H1 (cell line): ENCODE results near the gene PAX5. TPM values are rescaled to one million over a fixed set of nuclear protein-coding genes. Genes with fewer than 3 reads are reported as not detected.

Source experiments
- CTCF ChIA-PET: fragments of 300-600 bp; sonication (Branson Sonifier 250); formaldehyde crosslinking; loops from one replicate; lab custom pipeline; 2021; ENCODE audit not compliant: partially characterized antibody; lab: Charles Lee
- POLR2A ChIA-PET: fragments of 300-600 bp; sonication (Branson Sonifier 250); formaldehyde crosslinking; loops from one replicate; lab custom pipeline; 2021; ENCODE audit warnings: inconsistent platforms; ENCODE audit not compliant: partially characterized antibody; lab: Charles Lee
- DNase-seq, 2 experiments: peaks; one replicate each; pipeline versions ENCODE4 v3.0.0 to v3.0.0-alpha.2; 2010 to 2022; ENCODE audit warnings: low spot score in 2 of 2, low read depth in 1 of 2, mixed read lengths in 1 of 2
- FAIRE-seq: peaks from 2 replicates; lab custom pipeline; 2011; peaks lifted over from hg19 to GRCh38; lab: Jason Lieb, UNC
- H2AFZ ChIP-seq: 2 replicates; pipeline ENCODE4 v1.8.1; 2012; ENCODE audit warnings: low read length, inconsistent platforms
- H2AK5ac ChIP-seq: 2 replicates; pipeline ENCODE4 v1.6.1; 2013; ENCODE audit warnings: low read depth, low read length
- H2BK120ac ChIP-seq: replicated peaks from 2 replicates; pipeline ENCODE3; 2013; ENCODE audit warnings: low read depth, low read length, inconsistent platforms
- H2BK12ac ChIP-seq: 2 replicates; pipeline ENCODE4 v1.6.1; 2013; ENCODE audit warnings: low read depth, low read length
- H2BK15ac ChIP-seq: 2 replicates; pipeline ENCODE4 v1.6.1; 2013; ENCODE audit warnings: low read length
- H2BK20ac ChIP-seq: 2 replicates; pipeline ENCODE4 v1.6.1; 2013; ENCODE audit warnings: low read length
- H2BK5ac ChIP-seq: 2 replicates; pipeline ENCODE4 v1.6.1; 2013; ENCODE audit warnings: low read depth, low read length
- H3K14ac ChIP-seq: 2 replicates; pipeline ENCODE4 v1.6.1; 2013; ENCODE audit warnings: inconsistent platforms; ENCODE audit not compliant: insufficient read length
- H3K18ac ChIP-seq: 2 replicates; pipeline ENCODE4 v1.6.1; 2013; ENCODE audit warnings: low read length; ENCODE audit errors: extremely low read depth
- H3K23ac ChIP-seq: 2 replicates; pipeline ENCODE4 v1.6.1; 2013; ENCODE audit warnings: inconsistent platforms; ENCODE audit not compliant: insufficient read length
- H3K23me2 ChIP-seq: 2 replicates; pipeline ENCODE4 v1.6.1; 2013; ENCODE audit warnings: low read depth, low read length
- H3K27ac ChIP-seq: 2 replicates; pipeline ENCODE4 v1.6.1; 2011; ENCODE audit warnings: low read depth, low read length, inconsistent platforms
- H3K27me3 ChIP-seq, 4 experiments: replicated peaks in 1 of 4; 1 replicate in 1 of 4; 2 replicates in 3 of 4; pipeline versions ENCODE4 v1.6.1 to v1.8.1; 2011 to 2013; ENCODE audit warnings: low read length in 3 of 4, mild to moderate bottlenecking in 3 of 4, inconsistent platforms in 2 of 4, mixed read lengths in 2 of 4, moderate library complexity in 1 of 4; ENCODE audit not compliant: control insufficient read depth in 3 of 4, insufficient read depth in 3 of 4; ENCODE audit errors: extremely low read depth in 1 of 4
- H3K36me3 ChIP-seq, 4 experiments: 2 replicates each; pipeline versions ENCODE4 v1.6.1 to v1.8.1; 2011 to 2013; ENCODE audit warnings: mild to moderate bottlenecking in 4 of 4, low read length in 3 of 4, moderate library complexity in 2 of 4, control low read depth in 1 of 4, inconsistent platforms in 1 of 4; ENCODE audit not compliant: insufficient read depth in 4 of 4, control insufficient read depth in 2 of 4
- H3K4ac ChIP-seq: replicated peaks from 2 replicates; pipeline ENCODE3; 2013; ENCODE audit warnings: low read length, low read depth, mixed read lengths, inconsistent platforms; ENCODE audit not compliant: insufficient read length
- H3K4me1 ChIP-seq, 4 experiments: replicated peaks in 1 of 4; 1 replicate in 1 of 4; 2 replicates in 3 of 4; pipeline versions ENCODE4 v1.6.1 to v1.8.1; 2011 to 2013; ENCODE audit warnings: low read length in 3 of 4, inconsistent platforms in 2 of 4, mixed read lengths in 1 of 4; ENCODE audit not compliant: insufficient read depth in 4 of 4, control insufficient read depth in 3 of 4
- H3K4me2 ChIP-seq, 2 experiments: 2 replicates each; pipeline versions ENCODE4 v1.6.1 to v1.8.1; 2011 to 2013; ENCODE audit warnings: low read depth in 2 of 2, low read length in 2 of 2, control low read depth in 1 of 2, inconsistent platforms in 1 of 2, mild to moderate bottlenecking in 1 of 2; ENCODE audit not compliant: insufficient read depth in 1 of 2
- H3K4me3 ChIP-seq, 4 experiments: fragments of 200-600, 300-600 bp in 1 of 4; sonication (generic), shearing (Covaris generic), sonication (Bioruptor Twin) in 1 of 4; 2 replicates each; pipeline versions ENCODE4 v1.5.1 to v1.8.1; 2011 to 2016; ENCODE audit warnings: low read length in 4 of 4, low read depth in 3 of 4, control low read depth in 2 of 4, inconsistent platforms in 2 of 4, mild to moderate bottlenecking in 2 of 4, mixed read lengths in 1 of 4, moderate library complexity in 1 of 4; ENCODE audit not compliant: insufficient read depth in 2 of 4; ENCODE audit errors: extremely low read depth in 1 of 4
- H3K56ac ChIP-seq: replicated peaks from 2 replicates; pipeline ENCODE3; 2013; ENCODE audit warnings: low read depth, mild to moderate bottlenecking, mixed read lengths, low read length, inconsistent platforms; ENCODE audit not compliant: insufficient read length
- H3K79me1 ChIP-seq: 2 replicates; pipeline ENCODE4 v1.6.1; 2013; ENCODE audit warnings: low read depth, low read length, control low read depth
- H3K79me2 ChIP-seq, 2 experiments: 2 replicates each; pipeline versions ENCODE4 v1.6.1 to v1.8.1; 2012 to 2013; ENCODE audit warnings: low read length in 2 of 2, mild to moderate bottlenecking in 2 of 2, inconsistent platforms in 1 of 2; ENCODE audit not compliant: insufficient read depth in 2 of 2, control insufficient read depth in 1 of 2
- H3K9ac ChIP-seq, 4 experiments: replicated peaks in 1 of 4; 1 replicate in 1 of 4; 2 replicates in 3 of 4; pipeline versions ENCODE4 v1.6.1 to v1.8.1; 2011 to 2013; ENCODE audit warnings: low read depth in 3 of 4, low read length in 3 of 4, control low read depth in 2 of 4, mild to moderate bottlenecking in 2 of 4, moderate library complexity in 2 of 4, inconsistent platforms in 1 of 4; ENCODE audit errors: extremely low read depth in 1 of 4
- H3K9me3 ChIP-seq, 2 experiments: 2 replicates each; pipeline versions ENCODE4 v1.6.1 to v1.8.1; 2012 to 2013; ENCODE audit warnings: mild to moderate bottlenecking in 2 of 2, moderate library complexity in 2 of 2, control low read depth in 1 of 2, inconsistent platforms in 1 of 2, low read depth in 1 of 2, low read length in 1 of 2, mixed read lengths in 1 of 2; ENCODE audit not compliant: insufficient read depth in 2 of 2
- H4K20me1 ChIP-seq, 2 experiments: replicated peaks in 1 of 2; 2 replicates each; pipeline versions ENCODE3 to v1.8.1; 2011 to 2013; ENCODE audit warnings: inconsistent platforms in 2 of 2, low read length in 2 of 2, mild to moderate bottlenecking in 1 of 2; ENCODE audit not compliant: insufficient read depth in 2 of 2, control insufficient read depth in 1 of 2
- H4K5ac ChIP-seq: 2 replicates; pipeline ENCODE4 v1.6.1; 2013; ENCODE audit warnings: low read length, low read depth, mixed read lengths, inconsistent platforms; ENCODE audit not compliant: insufficient read length
- H4K8ac ChIP-seq: 2 replicates; pipeline ENCODE4 v1.8.0; 2013; ENCODE audit warnings: mild to moderate bottlenecking, moderate library complexity, low read length, inconsistent platforms; ENCODE audit not compliant: insufficient read depth; ENCODE audit errors: extremely low read depth
- H4K91ac ChIP-seq: replicated peaks from 2 replicates; pipeline ENCODE3; 2013; ENCODE audit warnings: low read length, mixed read lengths, inconsistent platforms; ENCODE audit not compliant: insufficient read length
- ASH2L ChIP-seq: fragments of 200-600, 300-600 bp; sonication (generic); IDR thresholded peaks from one replicate; pipeline ENCODE4 v1.7.1; 2017; ENCODE audit warnings: low read length
- CBX8 ChIP-seq: fragments of 300-800, 300-1000 bp; sonication (generic); IDR thresholded peaks from 2 replicates; pipeline ENCODE4 v1.7.1; 2016; ENCODE audit warnings: low read depth, low read length, borderline replicate concordance
- CEBPB ChIP-seq: IDR thresholded peaks from 2 replicates; pipeline ENCODE4 v1.6.1; 2012; ENCODE audit warnings: low read depth, low read length
- EZH2 ChIP-seq: fragments of 200-600 bp; sonication (generic); IDR thresholded peaks from 2 replicates; pipeline ENCODE4 v1.7.1; 2012; ENCODE audit warnings: low read depth, mild to moderate bottlenecking, moderate library complexity, low read length, inconsistent platforms; ENCODE audit not compliant: severe bottlenecking
- HDAC6 ChIP-seq: IDR thresholded peaks from one replicate; pipeline ENCODE4 v1.7.1; 2012; ENCODE audit warnings: low read depth, mild to moderate bottlenecking, inconsistent platforms, low read length, moderate library complexity
- JUN ChIP-seq: IDR thresholded peaks from 2 replicates; pipeline ENCODE4 v1.6.1; 2011; ENCODE audit warnings: low read depth, mild to moderate bottlenecking, improper control_type of control experiment, low read length
- NRF1 ChIP-seq: IDR thresholded peaks from 2 replicates; pipeline ENCODE4 v1.6.1; 2011; ENCODE audit warnings: mild to moderate bottlenecking, low read depth, low read length, improper control_type of control experiment
- PHF8 ChIP-seq: fragments of 200-600 bp; sonication (generic); conservative IDR thresholded peaks from 2 replicates; pipeline ENCODE4 v1.7.1; 2012; ENCODE audit warnings: low read depth, mild to moderate bottlenecking, inconsistent platforms, low read length, moderate library complexity
- SAP30 ChIP-seq: fragments of 300-600 bp; sonication (generic); IDR thresholded peaks from 2 replicates; pipeline ENCODE4 v1.7.1; 2012; ENCODE audit warnings: low read length, moderate library complexity, mild to moderate bottlenecking, inconsistent platforms; ENCODE audit not compliant: insufficient read depth, insufficient replicate concordance
- SIX5 ChIP-seq: IDR thresholded peaks from 2 replicates; pipeline ENCODE4 v1.6.1; 2011; ENCODE audit warnings: mild to moderate bottlenecking, low read depth, low read length
- SP1 ChIP-seq: IDR thresholded peaks from 2 replicates; pipeline ENCODE4 v1.6.1; 2011; ENCODE audit warnings: low read depth, low read length
- WGBS, 2 experiments: shearing (Covaris generic) in 1 of 2; methylation state at CpG; one replicate each; pipeline versions ENCODE4 v1.1.6 to v1.1.7; 2013 to 2015; ENCODE audit warnings: low lambda C conversion rate in 2 of 2, mixed read lengths in 2 of 2, inconsistent platforms in 1 of 2, low coverage in 1 of 2, missing lambda C conversion rate in 1 of 2; ENCODE audit not compliant: insufficient replicate concordance in 2 of 2, insufficient coverage in 1 of 2, insufficient read length in 1 of 2; ENCODE audit errors: extremely low coverage in 1 of 2, missing lambda C conversion rate in 1 of 2; 5-methylcytosine and 5-hydroxymethylcytosine counted together
- polyA plus RNA-seq, 7 experiments: library from polyadenylated mRNA; depleted of rRNA in 3 of 7; stranded (reverse) in 5 of 7; unstranded in 2 of 7; fragments of >200 nt in 5 of 7; fragments of 200-250 nt in 2 of 7; gene quantifications; 1 replicate in 5 of 7; 2 replicates in 1 of 7; 4 replicates in 1 of 7; pipeline versions ENCODE4 v1.2.1 to v1.2.3, GENCODE V29; 2011 to 2013; ENCODE audit warnings: missing spikeins in 2 of 7, mixed read lengths in 2 of 7
- total RNA-seq: library from RNA; stranded (reverse); fragmentation: NEBNext Ultra II Directional; extraction: Animal tissue kit (Norgen Biotek cat#: 25700); gene quantifications from 2 replicates; pipeline ENCODE4 v1.2.1, GENCODE V29; 2021

Gene PAX5
- total and polyA plus RNA-seq, 2 of the 8 experiments (the other 6 are each of a cell fraction or from before 2014, with no cell fraction given) = 0.29 to 0.43 TPM

GRCh38 chr9:36881743-36882441 is 152.2 kb downstream of the PAX5 start:
- H4K5ac ChIP-seq = no peak overlapping the region
- H2AFZ ChIP-seq = no peak overlapping the region
- 88% methylated on average over 29 of the region's 31 CpGs; no CpG with 5 or more reads in 1 of the 2 experiments for WGBS, 2 experiments
- H3K9ac ChIP-seq = no peak overlapping the region
- H3K4me2 ChIP-seq = no peak overlapping the region
- no peak for DNase-seq
- H3K36me3 ChIP-seq = no peaks in the 10 kb centered on the region
- no peak overlapping the region for H3K4me3 ChIP-seq
- H2BK120ac ChIP-seq = no peak overlapping the region
- H2BK12ac ChIP-seq = no peak overlapping the region
- no peaks in the 10 kb centered on the region for H3K79me1 ChIP-seq
- no peak overlapping the region for H2BK15ac ChIP-seq
- H3K18ac ChIP-seq = no peak overlapping the region; the same call in 1 of the 2 replicates
- H3K14ac ChIP-seq = no peak overlapping the region
- H3K27me3 ChIP-seq = no peaks in the 10 kb centered on the region; a peak in 1 of 7 replicates
- FAIRE-seq = no peak
- H3K79me2 ChIP-seq = no peaks in the 10 kb centered on the region
- no peak overlapping the region for H2AK5ac ChIP-seq
- ChIA-PET CTCF (interaction anchor here (1.0 to 27.2 kb wide), 8 partner anchors 8 to 108 kb away, joined by 3 to 657 read pairs (median 3); no protein-coding TSS in a partner anchor), POLR2A (interaction anchor here (1.1 kb wide), 1 partner anchor 14 kb away, joined by 3 read pairs; no protein-coding TSS in a partner anchor)
- H3K23ac ChIP-seq = no peak overlapping the region
- H3K9me3 ChIP-seq = no peaks in the 10 kb centered on the region
- H2BK5ac ChIP-seq = no peak overlapping the region
- peak overlapping the region; percentile 52; the same call in 1 of the 2 replicates for H4K8ac ChIP-seq
- H3K4ac ChIP-seq = no peak overlapping the region
- H4K20me1 ChIP-seq = no peaks in the 10 kb centered on the region
- no peak overlapping the region for H4K91ac ChIP-seq
- H2BK20ac ChIP-seq = no peak overlapping the region
- no peaks in the 10 kb centered on the region for H3K23me2 ChIP-seq
- no peak overlapping the region for H3K56ac ChIP-seq
- no peak overlapping the region for H3K27ac ChIP-seq
- no peaks in the 10 kb centered on the region; a peak in 1 of 7 replicates for H3K4me1 ChIP-seq
- no peak for TF ChIP-seq SP1
- no peak for TF ChIP-seq JUN
- no peak for TF ChIP-seq HDAC6
- no peak for TF ChIP-seq NRF1
- no peak for TF ChIP-seq CEBPB
- TF ChIP-seq CBX8 = no peak
- no peak for TF ChIP-seq PHF8
- TF ChIP-seq EZH2 = no peak
- no peak for TF ChIP-seq SAP30
- TF ChIP-seq SIX5 = no peak
- TF ChIP-seq ASH2L = no peak
